Measurements from ENCODE around the gene ADARB1.

DNA sequence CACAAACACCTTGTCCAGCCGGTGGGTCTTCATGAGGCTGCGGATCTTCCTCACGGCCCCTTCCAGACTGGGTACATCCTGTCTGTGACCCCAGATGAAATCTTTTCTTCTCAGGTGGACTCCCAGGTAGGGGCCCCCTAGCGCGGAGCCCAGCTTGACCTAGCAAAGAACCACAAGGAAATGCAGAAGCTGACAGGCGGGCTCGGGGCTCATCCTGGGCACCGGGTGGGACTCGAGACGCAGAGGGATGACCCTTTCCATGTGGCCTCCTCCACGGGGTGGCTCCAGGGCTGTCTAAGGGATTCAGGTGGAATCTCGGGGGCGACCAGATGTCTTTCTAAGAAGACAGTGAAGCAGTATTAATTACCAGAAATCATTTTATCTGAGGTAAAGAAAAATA, 195.5 kb downstream of the ADARB1 start:
- TF ChIP-seq EZH2 (IDR thresholded peaks at IDR 0.05; ENCODE audit: borderline replicate concordance, low read depth, low read length, severe bottlenecking) = no peak
- TF ChIP-seq, protein P1, sequence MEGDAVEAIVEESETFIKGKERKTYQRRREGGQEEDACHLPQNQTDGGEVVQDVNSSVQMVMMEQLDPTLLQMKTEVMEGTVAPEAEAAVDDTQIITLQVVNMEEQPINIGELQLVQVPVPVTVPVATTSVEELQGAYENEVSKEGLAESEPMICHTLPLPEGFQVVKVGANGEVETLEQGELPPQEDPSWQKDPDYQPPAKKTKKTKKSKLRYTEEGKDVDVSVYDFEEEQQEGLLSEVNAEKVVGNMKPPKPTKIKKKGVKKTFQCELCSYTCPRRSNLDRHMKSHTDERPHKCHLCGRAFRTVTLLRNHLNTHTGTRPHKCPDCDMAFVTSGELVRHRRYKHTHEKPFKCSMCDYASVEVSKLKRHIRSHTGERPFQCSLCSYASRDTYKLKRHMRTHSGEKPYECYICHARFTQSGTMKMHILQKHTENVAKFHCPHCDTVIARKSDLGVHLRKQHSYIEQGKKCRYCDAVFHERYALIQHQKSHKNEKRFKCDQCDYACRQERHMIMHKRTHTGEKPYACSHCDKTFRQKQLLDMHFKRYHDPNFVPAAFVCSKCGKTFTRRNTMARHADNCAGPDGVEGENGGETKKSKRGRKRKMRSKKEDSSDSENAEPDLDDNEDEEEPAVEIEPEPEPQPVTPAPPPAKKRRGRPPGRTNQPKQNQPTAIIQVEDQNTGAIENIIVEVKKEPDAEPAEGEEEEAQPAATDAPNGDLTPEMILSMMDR (IDR thresholded peaks at IDR 0.05; ENCODE audit: borderline replicate concordance, extremely low read depth, low read length, poor library complexity, severe bottlenecking) = no peak
